Endodermal cell (in vitro differentiated cells): ENCODE results near the gene KLHDC9. TPM values are rescaled to one million over a fixed set of nuclear protein-coding genes. Genes with fewer than 3 reads are reported as not detected.

Source experiments
- DNase-seq: peaks from one replicate; pipeline ENCODE4 v3.0.0-alpha.2; 2017
- H3K27ac ChIP-seq: 2 replicates; pipeline ENCODE4 v1.5.1; 2013; ENCODE audit warnings: mild to moderate bottlenecking, low read depth, low read length, moderate library complexity
- H3K27me3 ChIP-seq: 2 replicates; pipeline ENCODE4 v1.6.1; 2013; ENCODE audit warnings: mild to moderate bottlenecking, low read length, moderate library complexity; ENCODE audit not compliant: insufficient read depth, control insufficient read depth, poor library complexity, severe bottlenecking
- H3K36me3 ChIP-seq: 2 replicates; pipeline ENCODE4 v1.7.0; 2013; ENCODE audit warnings: mild to moderate bottlenecking, low read length, moderate library complexity; ENCODE audit not compliant: control insufficient read depth, insufficient read depth
- H3K4me1 ChIP-seq: one replicate; pipeline ENCODE4 v1.7.0; 2013; ENCODE audit warnings: low read length; ENCODE audit not compliant: control insufficient read depth, insufficient read depth
- H3K4me3 ChIP-seq: 2 replicates; pipeline ENCODE4 v1.5.1; 2013; ENCODE audit warnings: mild to moderate bottlenecking, low read length, moderate library complexity
- H3K9ac ChIP-seq: 2 replicates; pipeline ENCODE4 v1.6.1; 2013; ENCODE audit warnings: mild to moderate bottlenecking, low read length, moderate library complexity; ENCODE audit not compliant: poor library complexity, severe bottlenecking; ENCODE audit errors: extremely low read depth
- H3K9me3 ChIP-seq: 2 replicates; pipeline ENCODE4 v1.6.1; 2013; ENCODE audit warnings: mild to moderate bottlenecking, low read length, moderate library complexity; ENCODE audit not compliant: control insufficient read depth
- H3K27ac Mint-ChIP-seq: 2 replicates; pipeline ENCODE4 v1.8.0; 2020; ENCODE audit warnings: mixed read lengths
- H3K27me3 Mint-ChIP-seq: 2 replicates; pipeline ENCODE4 v1.8.0; 2021; ENCODE audit warnings: mild to moderate bottlenecking, mixed read lengths; ENCODE audit not compliant: insufficient read depth
- H3K36me3 Mint-ChIP-seq: 2 replicates; pipeline ENCODE4 v1.8.0; 2020; ENCODE audit warnings: low read depth, mixed read lengths
- H3K4me1 Mint-ChIP-seq: 2 replicates; pipeline ENCODE4 v1.8.0; 2020; ENCODE audit warnings: mixed read lengths
- H3K4me3 Mint-ChIP-seq: 2 replicates; pipeline ENCODE4 v1.8.0; 2020; ENCODE audit warnings: mild to moderate bottlenecking, moderate library complexity, mixed read lengths
- H3K9me3 Mint-ChIP-seq: 2 replicates; pipeline ENCODE4 v1.8.0; 2020; ENCODE audit warnings: mild to moderate bottlenecking, mixed read lengths
- WGBS, 2 experiments: methylation state at CpG; one replicate each; pipeline versions ENCODE4 v1.1.5 to v1.1.7; 2013; ENCODE audit warnings: missing lambda C conversion rate in 2 of 2, mixed read lengths in 1 of 2; ENCODE audit not compliant: insufficient coverage in 1 of 2, insufficient read length in 1 of 2; 5-methylcytosine and 5-hydroxymethylcytosine counted together
- total RNA-seq, 2 donors: library from RNA; stranded (reverse); fragmentation: NEBNext Ultra II Directional in 1 of 2; extraction: Animal tissue kit (Norgen Biotek cat#: 25700) in 1 of 2; gene quantifications; 2 replicates in 1 of 2; 3 replicates in 1 of 2; pipeline ENCODE4 v1.2.1, GENCODE V29; 2021
- TF ChIP-seq, protein P1 (sequence below): fragments of 200-600 bp; sonication (generic); conservative IDR thresholded peaks from 2 replicates; pipeline ENCODE4 v1.5.0; 2021; ENCODE audit warnings: antibody characterized with exemption, mild to moderate bottlenecking

The KLHDC9 gene
- total RNA-seq, 2 donors from 2014 or later, result 14.6 to 25.4 TPM

DNA sequence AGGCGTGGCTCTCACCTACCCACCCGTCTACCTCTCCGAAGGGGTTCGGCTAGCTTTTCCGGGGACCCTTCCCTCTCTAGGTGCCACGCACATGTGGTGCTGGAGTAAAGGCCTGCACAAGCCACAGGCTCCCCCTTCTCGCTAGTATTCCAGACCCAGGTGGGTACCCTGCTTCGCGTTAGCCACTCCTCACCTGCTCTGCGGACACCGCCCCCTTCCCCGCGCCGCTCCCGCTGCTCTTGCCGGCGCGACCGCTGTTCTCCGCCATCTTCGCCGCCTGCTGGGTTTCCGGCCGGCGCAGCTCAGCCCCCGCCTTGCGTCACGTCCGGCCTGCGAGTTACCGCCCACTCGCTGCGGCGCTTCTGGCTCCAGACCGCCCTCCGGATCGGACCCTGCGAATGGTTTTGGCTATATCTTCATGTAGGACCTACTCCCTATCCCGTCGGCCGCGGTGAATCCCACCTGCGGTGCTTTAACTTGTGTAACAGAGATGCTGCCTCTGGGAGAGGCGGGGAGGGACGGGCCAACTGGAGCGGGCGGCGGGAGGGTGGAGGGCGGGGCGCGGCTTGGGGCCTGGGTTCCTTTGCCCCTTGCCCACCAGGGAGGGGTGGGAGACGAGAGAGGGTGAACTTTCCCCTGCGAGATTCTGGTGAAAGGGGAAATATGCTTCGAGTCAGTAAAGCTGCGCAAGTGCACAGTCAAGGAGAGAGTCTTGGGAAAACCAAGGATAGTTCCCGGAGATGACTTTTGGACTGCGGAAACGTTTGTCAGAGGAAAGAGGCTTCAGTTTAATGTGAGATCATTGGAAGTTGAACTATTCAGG lies 19.8 kb downstream of the KLHDC9 start, which contains the start of the genes NIT1 and PFDN2:
Gene NIT1 (plus strand): TSS at position 347 of the 823 bp plus-strand sequence. CDS start 72 bp downstream, at position 419.
Gene PFDN2 (minus strand): TSS at position 279 of the 823 bp plus-strand sequence. CDS start 11 bp downstream, at position 268.
- H3K27ac Mint-ChIP-seq, result peak within 1 kb of the TSS; percentile 98
- Histone ChIP-seq H3K27ac (peak within 1 kb of the TSS; percentile 78), H3K27me3 (no peaks in the 10 kb centered on the region), H3K9me3 (no peaks in the 10 kb centered on the region), H3K4me1 (peaks cover 8% of the 10 kb centered on the region), H3K36me3 (peaks cover 43% of the 10 kb centered on the region), H3K9ac (peak within 1 kb of the TSS; percentile 87), H3K4me3 (peak within 1 kb of the TSS; percentile 99)
- H3K4me3 Mint-ChIP-seq, result peak within 1 kb of the TSS; percentile 96
- peak; percentile 97 for DNase-seq
- no peaks in the 10 kb centered on the region for H3K27me3 Mint-ChIP-seq
- peaks cover 22% of the 10 kb centered on the region for H3K4me1 Mint-ChIP-seq
- peaks cover 38% of the 10 kb centered on the region for H3K36me3 Mint-ChIP-seq
- 0% methylated on average over 19 to 58 of the region's 58 CpGs for WGBS, 2 experiments
- H3K9me3 Mint-ChIP-seq, result no peaks in the 10 kb centered on the region
- TF ChIP-seq, protein P1, sequence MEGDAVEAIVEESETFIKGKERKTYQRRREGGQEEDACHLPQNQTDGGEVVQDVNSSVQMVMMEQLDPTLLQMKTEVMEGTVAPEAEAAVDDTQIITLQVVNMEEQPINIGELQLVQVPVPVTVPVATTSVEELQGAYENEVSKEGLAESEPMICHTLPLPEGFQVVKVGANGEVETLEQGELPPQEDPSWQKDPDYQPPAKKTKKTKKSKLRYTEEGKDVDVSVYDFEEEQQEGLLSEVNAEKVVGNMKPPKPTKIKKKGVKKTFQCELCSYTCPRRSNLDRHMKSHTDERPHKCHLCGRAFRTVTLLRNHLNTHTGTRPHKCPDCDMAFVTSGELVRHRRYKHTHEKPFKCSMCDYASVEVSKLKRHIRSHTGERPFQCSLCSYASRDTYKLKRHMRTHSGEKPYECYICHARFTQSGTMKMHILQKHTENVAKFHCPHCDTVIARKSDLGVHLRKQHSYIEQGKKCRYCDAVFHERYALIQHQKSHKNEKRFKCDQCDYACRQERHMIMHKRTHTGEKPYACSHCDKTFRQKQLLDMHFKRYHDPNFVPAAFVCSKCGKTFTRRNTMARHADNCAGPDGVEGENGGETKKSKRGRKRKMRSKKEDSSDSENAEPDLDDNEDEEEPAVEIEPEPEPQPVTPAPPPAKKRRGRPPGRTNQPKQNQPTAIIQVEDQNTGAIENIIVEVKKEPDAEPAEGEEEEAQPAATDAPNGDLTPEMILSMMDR, result no peak

DNA sequence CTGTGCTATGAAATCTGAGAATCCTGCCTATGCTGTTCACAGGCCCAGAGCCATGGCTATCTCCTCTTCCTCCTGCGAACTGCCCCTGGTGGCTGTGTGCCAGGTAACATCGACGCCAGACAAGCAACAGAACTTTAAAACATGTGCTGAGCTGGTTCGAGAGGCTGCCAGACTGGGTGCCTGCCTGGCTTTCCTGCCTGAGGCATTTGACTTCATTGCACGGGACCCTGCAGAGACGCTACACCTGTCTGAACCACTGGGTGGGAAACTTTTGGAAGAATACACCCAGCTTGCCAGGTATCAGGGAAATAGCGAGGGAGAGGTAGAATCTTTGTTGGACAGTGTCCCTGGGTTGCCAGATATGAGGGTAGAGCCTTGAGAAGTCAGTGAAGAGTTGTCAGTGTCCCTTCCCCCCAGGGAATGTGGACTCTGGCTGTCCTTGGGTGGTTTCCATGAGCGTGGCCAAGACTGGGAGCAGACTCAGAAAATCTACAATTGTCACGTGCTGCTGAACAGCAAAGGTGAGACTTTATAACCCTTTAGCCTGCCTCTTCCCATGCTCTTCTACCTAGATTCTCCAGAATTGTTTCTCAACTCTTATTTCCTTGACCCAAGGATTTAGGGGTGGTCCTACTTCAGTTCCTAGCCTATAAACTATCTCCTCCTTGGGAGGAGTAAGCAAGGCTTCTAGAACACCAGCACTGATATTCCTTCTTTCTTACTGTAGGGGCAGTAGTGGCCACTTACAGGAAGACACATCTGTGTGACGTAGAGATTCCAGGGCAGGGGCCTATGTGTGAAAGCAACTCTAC lies 21.1 kb downstream of the KLHDC9 start:
- peak overlapping the region; percentile 96 for H3K4me3 Mint-ChIP-seq
- WGBS, 2 experiments, result 81 to 89% methylated on average over 8 to 10 of the region's 10 CpGs
- H3K9me3 Mint-ChIP-seq, result no peaks in the 10 kb centered on the region
- TF ChIP-seq, protein P1, result peak; percentile 66
- peak overlapping the region; percentile 98 for H3K27ac Mint-ChIP-seq
- no peaks in the 10 kb centered on the region for H3K9me3 ChIP-seq
- peak overlapping the region; percentile 87 for H3K9ac ChIP-seq
- no peaks in the 10 kb centered on the region for H3K27me3 Mint-ChIP-seq
- peaks cover 53% of the 10 kb centered on the region for H3K36me3 ChIP-seq
- peak; percentile 85 for DNase-seq
- peaks cover 8% of the 10 kb centered on the region for H3K4me1 ChIP-seq
- peaks cover 47% of the 10 kb centered on the region for H3K36me3 Mint-ChIP-seq
- no peaks in the 10 kb centered on the region for H3K27me3 ChIP-seq
- H3K4me3 ChIP-seq, result peak overlapping the region; percentile 99
- H3K4me1 Mint-ChIP-seq, result peaks cover 19% of the 10 kb centered on the region
- no peak overlapping the region for H3K27ac ChIP-seq

DNA sequence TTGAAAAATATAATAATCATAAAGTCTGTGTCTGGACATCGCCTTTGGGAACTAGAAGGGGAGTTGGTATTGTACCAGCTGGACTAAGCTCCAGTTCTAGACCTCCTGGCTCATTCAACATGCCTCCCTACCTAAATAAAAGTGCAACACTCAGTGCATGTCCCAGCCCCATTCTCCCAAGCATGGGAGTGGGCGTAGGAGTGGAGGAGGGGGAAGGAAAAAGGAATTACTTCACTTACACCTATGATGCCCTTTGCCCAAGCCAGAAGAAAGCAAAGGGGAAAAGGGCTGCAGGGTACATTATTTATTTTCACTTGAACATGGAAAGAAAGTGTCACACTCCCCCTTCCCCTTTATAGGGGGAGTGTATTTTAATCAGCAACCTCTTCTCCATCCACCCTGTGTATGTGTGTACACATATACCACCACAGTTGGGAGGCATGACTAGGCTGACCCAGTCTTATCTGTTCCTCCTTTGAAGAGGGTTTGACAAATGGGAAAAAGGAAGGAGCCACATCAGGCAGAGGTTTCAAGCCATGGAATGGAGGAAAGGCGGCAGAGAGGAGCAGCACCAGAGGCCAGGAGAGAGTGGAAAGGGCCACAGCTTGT lies 23.0 kb downstream of the KLHDC9 start:
- DNase-seq, result no peak
- H3K4me1 ChIP-seq, result peaks cover 8% of the 10 kb centered on the region
- H3K4me1 Mint-ChIP-seq, result peaks cover 17% of the 10 kb centered on the region
- H3K9me3 Mint-ChIP-seq, result no peaks in the 10 kb centered on the region
- no peaks in the 10 kb centered on the region for H3K27me3 Mint-ChIP-seq
- H3K27ac Mint-ChIP-seq, result no peak overlapping the region
- WGBS, 2 experiments, result 90 to 100% methylated on average over 1 to 2 of the region's 3 CpGs
- no peak overlapping the region for H3K9ac ChIP-seq
- no peak overlapping the region for H3K27ac ChIP-seq
- no peaks in the 10 kb centered on the region for H3K27me3 ChIP-seq
- no peaks in the 10 kb centered on the region for H3K9me3 ChIP-seq
- H3K36me3 Mint-ChIP-seq, result peaks cover 59% of the 10 kb centered on the region
- TF ChIP-seq, protein P1, result no peak
- no peak overlapping the region for H3K4me3 Mint-ChIP-seq
- no peak overlapping the region for H3K4me3 ChIP-seq
- H3K36me3 ChIP-seq, result peaks cover 62% of the 10 kb centered on the region
